ENCODE results near the gene PDE4B. TPM values are rescaled to one million over a fixed set of nuclear protein-coding genes. Genes with fewer than 3 reads are reported as not detected.
A peak's percentile ranks its signal among the peaks of the same experiment; 100 is the strongest.
"Not testable (repeated sequence)": the region's sequence is repeated elsewhere in the genome, so short reads cannot be mapped to it uniquely, and the experiment has no call there.

PDE4B gene
- total RNA-seq, 4 donors from 2014 or later = 5.2 to 16.6 (median 9.6) TPM

GRCh38 chr1:66313429-66313828 is 520.7 kb downstream of the PDE4B start:
- H3K9me3 ChIP-seq = no peaks in the 10 kb centered on the region
- H3K27ac ChIP-seq = no peak overlapping the region
- DNase-seq (ENCODE audit: low spot score in 2 of 2) = no peak
- H3K4me1 ChIP-seq = peaks cover 0 to 16% (median 2%) of the 10 kb centered on the region in 4 donors
- no peaks in the 10 kb centered on the region for H3K36me3 ChIP-seq
- TF ChIP-seq POLR2A (IDR thresholded peaks at IDR 0.05) (no peak), CTCF (IDR thresholded peaks at IDR 0.05) (no peak)
- H3K27me3 ChIP-seq = no peaks in the 10 kb centered on the region
- no peak overlapping the region for H3K4me3 ChIP-seq

DNA sequence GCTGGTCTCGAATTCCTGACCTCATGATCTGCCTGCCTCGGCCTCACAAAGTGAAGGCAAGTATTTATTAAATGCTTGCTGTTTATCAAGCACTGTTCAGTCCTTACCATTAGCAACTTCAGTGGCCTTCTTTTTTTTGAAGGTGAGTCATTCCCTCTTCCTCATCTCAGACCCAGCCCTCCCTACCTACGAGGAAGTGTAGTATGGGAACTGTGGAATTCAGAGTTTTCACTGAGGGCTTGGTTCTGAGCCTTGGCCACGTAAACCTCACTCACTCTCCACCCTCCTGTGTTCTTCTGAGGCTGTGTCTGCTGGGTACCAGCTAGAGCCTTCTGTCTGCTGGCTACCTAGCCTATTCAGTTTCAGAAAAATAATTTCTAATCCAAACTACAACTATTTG is 523.0 kb downstream of the PDE4B start:
- H3K4me3 ChIP-seq = no peak overlapping the region
- no peaks in the 10 kb centered on the region for H3K27me3 ChIP-seq
- no peak for TF ChIP-seq POLR2A (IDR thresholded peaks at IDR 0.05)
- TF ChIP-seq CTCF (IDR thresholded peaks at IDR 0.05) = no peak
- no peak for TF ChIP-seq EP300 (IDR thresholded peaks at IDR 0.05)
- H3K27ac ChIP-seq = no peak overlapping the region
- no peaks in the 10 kb centered on the region for H3K9me3 ChIP-seq
- H3K4me1 ChIP-seq = peaks cover 0 to 16% (median 2%) of the 10 kb centered on the region in 4 donors
- no peaks in the 10 kb centered on the region for H3K36me3 ChIP-seq
- no peak for DNase-seq (ENCODE audit: low spot score in 2 of 2)
- 80 to 85% methylated on average over 4 of the region's 4 CpGs for WGBS, 2 donors

GRCh38 chr1:66316464-66317247 is 524.0 kb downstream of the PDE4B start:
- Histone ChIP-seq H3K9me3 (no peaks in the 10 kb centered on the region), H3K4me3 (no peak overlapping the region), H3K36me3 (no peaks in the 10 kb centered on the region), H3K27ac (peak overlapping the region; percentile 22 to 91 (median 62)), H3K4me1 (peaks cover 0 to 16% (median 2%) of the 10 kb centered on the region in 4 donors), H3K27me3 (no peaks in the 10 kb centered on the region)
- no peak for DNase-seq (ENCODE audit: low spot score in 2 of 2)
- no peak for TF ChIP-seq CTCF (IDR thresholded peaks at IDR 0.05)
- TF ChIP-seq EP300 (IDR thresholded peaks at IDR 0.05) = peak in 1 of 2 donors; percentile 26
- WGBS, 2 donors = 15 to 25% methylated on average over 3 of the region's 3 CpGs

- Histone ChIP-seq H3K27ac (peak overlapping the region; percentile 22 to 91 (median 62)), H3K4me1 (peaks cover 0 to 16% (median 2%) of the 10 kb centered on the region in 4 donors), H3K9me3 (no peaks in the 10 kb centered on the region), H3K27me3 (no peaks in the 10 kb centered on the region), H3K36me3 (no peaks in the 10 kb centered on the region), H3K4me3 (no peak overlapping the region)
- DNase-seq (ENCODE audit: low spot score in 2 of 2) = no peak
- TF ChIP-seq EP300 (IDR thresholded peaks at IDR 0.05) (no peak), CTCF (IDR thresholded peaks at IDR 0.05) (no peak), POLR2A (IDR thresholded peaks at IDR 0.05) (no peak)
- WGBS, 2 donors = 87 to 91% methylated on average over 1 of the region's 1 CpG
These were observed 524.5 kb downstream of the PDE4B start for GRCh38 chr1:66317248-66317515.

DNA sequence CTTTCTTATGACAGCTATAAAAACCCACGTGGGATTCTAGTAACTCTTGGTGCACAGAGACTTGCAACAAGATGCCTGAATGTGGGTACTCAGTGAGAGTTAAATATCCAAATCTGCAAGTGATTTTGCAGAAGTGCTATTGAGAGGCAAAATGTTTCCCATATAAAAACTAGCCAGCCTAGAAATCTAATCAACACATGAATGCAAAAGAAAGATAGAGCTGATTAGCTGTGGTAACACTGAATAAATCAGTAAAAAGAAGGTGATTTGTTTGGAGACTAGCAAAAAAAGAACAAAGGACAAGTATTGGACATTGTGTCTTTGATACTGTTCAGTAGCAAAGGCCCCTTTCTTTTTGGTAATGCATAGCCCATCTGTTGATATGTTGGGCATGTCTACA is 527.5 kb downstream of the PDE4B start:
- Histone ChIP-seq H3K27ac (no peak overlapping the region), H3K4me1 (peaks cover 0 to 19% (median 2%) of the 10 kb centered on the region in 4 donors), H3K36me3 (no peaks in the 10 kb centered on the region), H3K27me3 (no peaks in the 10 kb centered on the region), H3K9me3 (no peaks in the 10 kb centered on the region), H3K4me3 (no peak overlapping the region)
- no peak for TF ChIP-seq POLR2A (IDR thresholded peaks at IDR 0.05)
- no peak for TF ChIP-seq CTCF (IDR thresholded peaks at IDR 0.05)
- TF ChIP-seq EP300 (IDR thresholded peaks at IDR 0.05) = no peak
- 22 to 45% methylated on average over 1 of the region's 1 CpG for WGBS, 2 donors
- no peak for DNase-seq (ENCODE audit: low spot score in 2 of 2)

- H3K4me3 ChIP-seq; H3K36me3 ChIP-seq; H3K4me1 ChIP-seq; H3K27me3 ChIP-seq; H3K9me3 ChIP-seq; DNase-seq (ENCODE audit: low spot score in 2 of 2); H3K27ac ChIP-seq: not testable (repeated sequence)
- 88 to 94% methylated on average over 2 of the region's 2 CpGs for WGBS, 2 donors
These were observed 529.8 kb downstream of the PDE4B start for GRCh38 chr1:66322462-66322861.
